ENCODE data around the gene ZC3HAV1.

The ZC3HAV1 gene

GRCh38 chr7:139115104-139115503 is 5.6 kb upstream of the ZC3HAV1 start:
- no peaks in the 10 kb centered on the region for H3K36me3 ChIP-seq (ENCODE audit: control insufficient read depth in 2 of 2, insufficient read depth in 1 of 2, low read length in 2 of 2)
- no peaks in the 10 kb centered on the region for H3K4me1 ChIP-seq (ENCODE audit: control insufficient read depth, insufficient read depth, low read length)
- H3K27ac ChIP-seq (ENCODE audit: extremely low read depth, low read depth, low read length), result no peak overlapping the region
- H3K4me3 ChIP-seq (ENCODE audit: low read depth, low read length), result no peak overlapping the region
- no peak for TF ChIP-seq ZNF518A (tag by site-specific recombination; conservative IDR thresholded peaks at IDR 0.05; ENCODE audit: low read depth)
- no peak for TF ChIP-seq ZNF544 (tag by site-specific recombination; IDR thresholded peaks at IDR 0.05)
- TF ChIP-seq HOXC10 (CRISPR knock-in tag; IDR thresholded peaks at IDR 0.05), result no peak
- TF ChIP-seq ZNF214 (tag by site-specific recombination; IDR thresholded peaks at IDR 0.05; ENCODE audit: borderline replicate concordance), result no peak
- no peak for TF ChIP-seq SCRT2 (tag by site-specific recombination; IDR thresholded peaks at IDR 0.05)
- TF ChIP-seq ZNF530 (tag by site-specific recombination; IDR thresholded peaks at IDR 0.05; ENCODE audit: low read depth), result no peak
- TF ChIP-seq, protein P1, sequence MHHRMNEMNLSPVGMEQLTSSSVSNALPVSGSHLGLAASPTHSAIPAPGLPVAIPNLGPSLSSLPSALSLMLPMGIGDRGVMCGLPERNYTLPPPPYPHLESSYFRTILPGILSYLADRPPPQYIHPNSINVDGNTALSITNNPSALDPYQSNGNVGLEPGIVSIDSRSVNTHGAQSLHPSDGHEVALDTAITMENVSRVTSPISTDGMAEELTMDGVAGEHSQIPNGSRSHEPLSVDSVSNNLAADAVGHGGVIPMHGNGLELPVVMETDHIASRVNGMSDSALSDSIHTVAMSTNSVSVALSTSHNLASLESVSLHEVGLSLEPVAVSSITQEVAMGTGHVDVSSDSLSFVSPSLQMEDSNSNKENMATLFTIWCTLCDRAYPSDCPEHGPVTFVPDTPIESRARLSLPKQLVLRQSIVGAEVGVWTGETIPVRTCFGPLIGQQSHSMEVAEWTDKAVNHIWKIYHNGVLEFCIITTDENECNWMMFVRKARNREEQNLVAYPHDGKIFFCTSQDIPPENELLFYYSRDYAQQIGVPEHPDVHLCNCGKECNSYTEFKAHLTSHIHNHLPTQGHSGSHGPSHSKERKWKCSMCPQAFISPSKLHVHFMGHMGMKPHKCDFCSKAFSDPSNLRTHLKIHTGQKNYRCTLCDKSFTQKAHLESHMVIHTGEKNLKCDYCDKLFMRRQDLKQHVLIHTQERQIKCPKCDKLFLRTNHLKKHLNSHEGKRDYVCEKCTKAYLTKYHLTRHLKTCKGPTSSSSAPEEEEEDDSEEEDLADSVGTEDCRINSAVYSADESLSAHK (tag by site-specific recombination; IDR thresholded peaks at IDR 0.05), result no peak
- TF ChIP-seq ZNF433 (tag by site-specific recombination; IDR thresholded peaks at IDR 0.05; ENCODE audit: low read depth), result no peak
- TF ChIP-seq ZSCAN5A (tag by site-specific recombination; IDR thresholded peaks at IDR 0.05), result no peak
- TF ChIP-seq IKZF3 (tag by site-specific recombination; IDR thresholded peaks at IDR 0.05), result no peak
- no peak for TF ChIP-seq ZNF791 (tag by site-specific recombination; IDR thresholded peaks at IDR 0.05)
- TF ChIP-seq ZNF658 (tag by site-specific recombination; IDR thresholded peaks at IDR 0.05), result no peak
- TF ChIP-seq MZF1 (tag by site-specific recombination; IDR thresholded peaks at IDR 0.05; ENCODE audit: borderline replicate concordance), result no peak
- TF ChIP-seq ZSCAN4 (tag by site-specific recombination; IDR thresholded peaks at IDR 0.05), result no peak
- TF ChIP-seq ZNF16 (tag by site-specific recombination; IDR thresholded peaks at IDR 0.05; ENCODE audit: low read depth), result no peak
- no peak for TF ChIP-seq ZBTB7A (tag by site-specific recombination; IDR thresholded peaks at IDR 0.05; ENCODE audit: low read depth)
- no peak for TF ChIP-seq ZNF692 (tag by site-specific recombination; IDR thresholded peaks at IDR 0.05)
- TF ChIP-seq ZNF292 (tag by site-specific recombination; IDR thresholded peaks at IDR 0.05; ENCODE audit: borderline replicate concordance, low read depth), result no peak
- no peak for TF ChIP-seq AEBP2 (tag by site-specific recombination; IDR thresholded peaks at IDR 0.05; ENCODE audit: borderline replicate concordance)
- no peak for TF ChIP-seq ZNF473 (tag by site-specific recombination; IDR thresholded peaks at IDR 0.05)
- POLR2A ChIA-PET, result no interaction called here
- H3K9me3 ChIP-seq (ENCODE audit: control insufficient read depth, insufficient read depth, low read depth, low read length), result no peaks in the 10 kb centered on the region
- CTCF ChIA-PET, result no interaction called here

All from HEK293 (cell line).